HG03135 (cell line): ENCODE measurements around the gene PHB1.
"Not testable (repeated sequence)": the region's sequence is repeated elsewhere in the genome, so short reads cannot be mapped to it uniquely, and the experiment has no call there.

Experiments
- ATAC-seq: cut with Tn5 transposase; IDR thresholded peaks from one replicate; pipeline ENCODE4 v1.9.1; 2021; ENCODE audit warnings: mild to moderate bottlenecking, moderate library complexity; ENCODE audit not compliant: unreplicated experiment

PHB1 gene

GRCh38 chr17:49381793-49382192 is 32.9 kb downstream of the PHB1 start:
- no peak for ATAC-seq

- ATAC-seq: no peak
These were observed 33.6 kb downstream of the PHB1 start for GRCh38 chr17:49381033-49381432.

- ATAC-seq: no peak
These were observed 34.8 kb downstream of the PHB1 start for GRCh38 chr17:49379926-49380325.

DNA sequence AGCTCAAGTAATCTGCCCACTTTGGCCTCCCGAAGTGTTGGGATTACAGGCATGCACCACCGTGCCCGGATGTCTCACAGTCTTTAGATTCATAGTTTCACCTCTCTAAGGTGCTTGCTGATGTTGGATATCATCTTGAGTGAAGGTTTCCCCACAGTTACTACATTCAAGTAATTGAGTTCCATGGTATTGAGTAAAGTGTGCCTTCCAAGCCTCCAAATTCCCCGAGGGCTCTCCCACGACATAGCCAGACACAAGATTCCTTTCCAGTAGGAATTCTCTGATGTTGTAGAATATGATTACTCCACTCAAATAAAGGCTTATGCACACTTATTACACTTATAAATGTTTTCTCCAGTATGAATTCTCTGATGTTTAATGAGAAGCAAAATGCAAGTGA is 36.4 kb downstream of the PHB1 start:
- no peak for ATAC-seq

DNA sequence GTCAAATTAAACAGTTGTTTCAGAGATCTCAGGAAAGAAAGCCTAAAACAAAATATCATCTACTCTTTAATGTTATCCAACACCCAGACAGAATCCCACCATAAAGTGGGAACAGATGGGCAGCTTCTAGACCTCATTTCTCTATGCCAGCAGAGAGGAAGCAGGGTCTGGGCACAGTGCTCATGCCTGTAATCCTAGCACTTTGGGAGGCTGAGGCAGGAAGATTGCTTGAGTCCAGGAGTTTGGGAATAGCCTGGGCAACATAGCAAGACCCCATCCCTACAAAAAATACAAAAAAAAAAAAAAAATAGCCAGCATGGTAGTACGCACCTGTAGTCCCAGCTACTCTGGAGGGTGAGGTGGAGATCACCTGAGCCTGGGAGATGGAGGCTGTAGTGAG is 39.1 kb downstream of the PHB1 start:
- ATAC-seq: no peak

DNA sequence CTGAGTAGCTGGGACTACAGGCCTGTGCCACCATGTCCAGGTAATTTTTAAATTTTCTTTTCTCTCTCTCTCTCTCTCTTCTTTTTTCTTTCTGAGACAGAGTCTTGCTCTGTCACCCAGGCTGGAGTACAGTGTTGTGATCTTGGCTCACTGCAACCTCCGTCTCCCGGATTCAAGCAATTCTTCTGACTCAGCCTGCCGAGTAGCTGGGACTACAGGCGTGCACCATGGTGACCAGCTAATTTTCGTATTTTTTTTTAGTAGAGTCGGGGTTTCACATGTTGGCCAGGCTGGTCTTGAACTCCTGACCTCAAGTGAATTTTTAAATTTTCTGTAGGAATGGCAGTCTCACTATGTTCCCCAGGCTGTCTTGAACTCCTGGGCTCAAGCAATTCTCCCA is 41.6 kb downstream of the PHB1 start:
- no peak for ATAC-seq

DNA sequence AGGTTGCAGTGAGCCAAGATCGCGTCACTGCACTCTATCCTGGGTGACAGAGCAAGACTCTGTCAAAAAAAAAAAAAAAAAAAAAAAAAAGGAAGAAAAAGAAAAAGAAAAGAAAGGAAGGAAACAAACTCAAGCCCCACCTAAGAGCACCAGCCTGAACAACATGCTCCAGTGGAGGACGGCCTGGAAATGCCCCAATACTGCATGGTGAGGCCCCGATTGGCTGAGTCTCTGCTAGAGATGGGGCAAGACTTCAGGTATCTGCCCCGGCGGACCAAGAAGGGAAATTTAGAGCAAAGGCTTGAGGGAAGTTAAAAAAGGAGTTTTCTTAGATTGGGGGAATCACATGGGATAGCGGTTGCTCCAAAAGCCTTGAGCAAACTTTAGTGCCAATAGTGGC is 42.3 kb downstream of the PHB1 start:
- no peak for ATAC-seq

- ATAC-seq: no peak
These were observed 43.5 kb downstream of the PHB1 start for GRCh38 chr17:49370971-49371834.

DNA sequence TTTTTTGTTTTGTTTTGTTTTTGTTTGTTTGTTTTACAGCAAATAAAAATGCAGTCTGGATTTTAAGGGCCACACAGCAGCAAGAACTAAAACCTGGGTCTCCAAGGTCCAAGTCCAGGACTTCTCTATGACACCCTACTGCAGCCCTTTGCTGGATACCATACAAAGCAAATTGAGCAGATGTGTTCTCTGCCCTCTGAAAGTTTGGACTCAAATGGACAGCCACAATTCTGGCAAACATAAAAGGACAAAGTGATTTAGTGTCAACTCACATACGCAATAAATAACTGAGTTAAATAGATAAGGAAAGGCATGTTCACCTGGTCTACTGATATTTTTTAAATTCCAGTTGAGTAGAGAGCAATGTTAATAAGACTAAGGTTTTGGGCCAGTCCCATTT is 44.9 kb downstream of the PHB1 start:
- no peak for ATAC-seq

GRCh38 chr17:49369089-49369488 is 45.6 kb downstream of the PHB1 start:
- no peak for ATAC-seq

GRCh38 chr17:49365667-49366066 is 49.0 kb downstream of the PHB1 start:
- ATAC-seq: no peak

DNA sequence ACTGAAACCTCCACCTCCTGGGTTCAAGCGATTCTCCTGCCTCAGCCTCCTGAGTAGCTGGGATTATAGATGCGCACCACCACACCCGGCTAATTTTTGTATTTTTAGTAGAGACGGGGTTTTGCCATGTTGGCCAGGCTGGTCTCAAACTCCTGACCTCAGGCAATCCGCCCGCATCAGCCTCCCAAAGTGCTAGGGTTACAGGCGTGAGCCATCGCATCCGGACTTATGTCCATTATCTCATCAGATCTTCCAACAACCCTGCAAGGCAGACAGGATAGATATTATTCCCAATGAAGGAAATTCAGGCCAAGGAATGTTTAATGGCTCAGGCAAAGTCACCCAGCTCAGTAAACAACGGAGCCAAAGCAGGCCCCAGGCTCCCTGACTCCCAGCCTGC is 49.6 kb downstream of the PHB1 start:
- not testable (repeated sequence) for ATAC-seq

- ATAC-seq: no peak
These were observed 50.6 kb downstream of the PHB1 start for GRCh38 chr17:49364119-49364518.

DNA sequence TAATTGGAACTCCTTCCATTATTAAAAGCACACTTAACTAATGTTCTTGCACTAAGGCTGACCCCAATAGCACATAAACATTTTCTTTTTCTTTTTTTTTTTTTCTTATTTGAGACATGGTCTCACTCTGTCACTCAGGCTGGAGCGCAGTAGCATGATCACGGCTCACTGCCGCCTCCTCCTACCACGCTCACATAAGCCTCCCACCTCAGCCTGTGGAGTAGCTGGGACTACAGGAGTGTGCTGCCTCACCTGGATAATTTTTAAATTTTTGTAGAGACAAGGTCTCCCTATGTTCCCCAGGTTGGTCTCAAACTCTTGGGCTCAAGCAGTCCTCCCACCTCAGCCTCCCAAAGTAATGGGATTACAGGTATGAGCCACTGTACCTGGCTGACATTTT is 51.4 kb downstream of the PHB1 start:
- ATAC-seq: no peak

- ATAC-seq: no peak
These were observed 52.0 kb downstream of the PHB1 start for GRCh38 chr17:49362723-49363117.

GRCh38 chr17:49361902-49362722 is 52.6 kb downstream of the PHB1 start, which contains the start of gene ZNF652:
TSS of gene ZNF652 (minus strand) at chr17:49362250. CDS start at chr17:49317725, 44,525 bp downstream.
- ATAC-seq: peak; percentile 51

GRCh38 chr17:49361129-49361901 is 53.4 kb downstream of the PHB1 start:
- ATAC-seq: peak; percentile 25

DNA sequence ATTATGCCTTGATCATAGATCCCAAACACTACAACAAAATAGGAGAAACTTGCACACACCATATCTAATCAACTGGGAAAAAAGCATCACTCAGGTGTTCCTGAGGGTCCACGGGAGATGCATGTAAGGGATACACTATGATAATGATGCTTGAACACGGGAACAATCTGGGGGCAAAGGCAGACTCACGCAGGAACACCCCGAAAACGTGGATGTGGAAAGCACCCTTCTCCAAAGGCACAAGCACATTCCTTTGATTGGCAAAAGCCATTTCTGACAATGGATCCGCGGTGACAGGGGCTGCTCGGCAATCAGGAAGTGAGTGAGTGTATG is 53.9 kb downstream of the PHB1 start:
- no peak for ATAC-seq

DNA sequence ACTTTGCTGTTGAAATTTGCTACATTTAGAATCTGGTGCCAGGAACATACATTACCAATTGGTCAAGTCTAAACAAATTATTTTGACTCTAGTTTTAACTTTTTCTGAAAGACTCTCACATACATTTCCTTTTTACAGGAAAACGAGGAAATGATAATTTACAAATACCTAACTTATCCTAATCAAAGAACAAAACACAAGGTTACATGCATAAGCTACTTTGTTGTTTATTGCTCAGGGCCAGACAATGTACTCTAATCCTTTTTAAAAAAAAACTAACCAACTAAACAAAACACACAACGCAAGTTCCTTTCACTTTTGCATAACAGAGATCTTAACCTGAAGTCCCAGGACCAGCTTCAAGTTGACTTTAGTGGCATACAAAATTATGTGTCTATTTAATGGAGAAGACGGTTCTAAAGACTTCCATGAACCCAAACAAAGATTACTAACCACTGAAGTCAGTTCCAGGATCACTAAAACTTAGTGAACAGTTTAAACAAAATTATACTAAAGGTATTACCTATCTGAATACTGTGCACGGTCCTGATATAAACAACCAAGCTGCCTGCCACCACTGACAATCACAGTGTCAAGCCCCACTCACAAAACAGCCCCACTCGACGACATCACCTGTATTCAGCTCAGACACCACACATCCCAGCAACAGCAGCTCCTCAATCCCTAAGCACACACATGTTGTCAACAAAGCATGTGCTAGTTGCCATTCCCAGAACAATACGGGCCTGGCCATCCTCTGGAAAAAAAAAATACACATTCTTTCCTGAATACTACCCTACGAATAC is 54.5 kb downstream of the PHB1 start:
- no peak for ATAC-seq

- no peak for ATAC-seq
These were observed 55.9 kb downstream of the PHB1 start for GRCh38 chr17:49358641-49359247.
